HCT116 (cell line): ENCODE data around the gene EXD3. TPM values are rescaled to one million over a fixed set of nuclear protein-coding genes. Genes with fewer than 3 reads are reported as not detected.

Source experiments
- ATAC-seq: fragments of 200-7000 bp; cut with Tn5 transposase; 2 replicates; pipeline ENCODE4 v1.9.1; 2020; ENCODE audit warnings: mild to moderate bottlenecking, moderate library complexity
- BruUV-seq: library from RNA; stranded (reverse); fragments of 400-500 nt; replicated peaks from 2 replicates; lab custom pipeline; 2021; lab: Mats Ljungman, UMichigan
- CTCF ChIA-PET: fragments of 300-600 bp; sonication (Branson Sonifier 250); formaldehyde crosslinking; loops from one replicate; lab custom pipeline; 2021; ENCODE audit warnings: antibody characterized with exemption; lab: Charles Lee
- POLR2A ChIA-PET: fragments of 300-600, 350-600 bp; sonication (Branson Sonifier 250); formaldehyde crosslinking; loops from one replicate; lab custom pipeline; 2021; ENCODE audit warnings: antibody characterized with exemption; lab: Charles Lee
- RAD21 ChIA-PET, 2 experiments: fragments of 300-600 bp; sonication (Branson Sonifier 250); formaldehyde crosslinking; loops; one replicate each; lab custom pipeline; 2023; ENCODE audit warnings: low total read pairs in 2 of 2; ENCODE audit not compliant: uncharacterized antibody in 2 of 2, unreplicated experiment in 2 of 2, low non-redundant PET in 1 of 2; lab: Charles Lee
- DNase-seq: peaks from one replicate; pipeline ENCODE4 v3.0.0-alpha.2; 2010; ENCODE audit warnings: low read depth, low spot score
- H2AFZ ChIP-seq: fragments of 200-600 bp; shearing (Covaris generic), sonication (generic); 2 replicates; pipeline ENCODE4 v1.6.1; 2017; ENCODE audit warnings: low read depth, mixed run types, mixed read lengths, antibody characterized with exemption, low read length; ENCODE audit not compliant: poor library complexity, severe bottlenecking
- H3K27ac ChIP-seq: 2 replicates; pipeline ENCODE4 v1.5.1; 2012; ENCODE audit warnings: low read depth, low read length
- H3K27me3 ChIP-seq: fragments of 200-600 bp; sonication (generic); 2 replicates; pipeline ENCODE4 v1.6.1; 2016; ENCODE audit warnings: mixed run types, low read length, mixed read lengths; ENCODE audit not compliant: insufficient read depth
- H3K36me3 ChIP-seq, 2 experiments: fragments of 200-500 bp in 1 of 2; fragments of 200-600 bp in 1 of 2; sonication (Bioruptor generic) in 1 of 2; sonication (generic) in 1 of 2; 2 replicates each; pipeline versions ENCODE4 v1.5.1 to v1.6.1; 2014 to 2016; ENCODE audit warnings: low read length in 2 of 2, inconsistent platforms in 1 of 2, mixed read lengths in 1 of 2, mixed run types in 1 of 2; ENCODE audit not compliant: insufficient read depth in 2 of 2, control insufficient read depth in 1 of 2
- H3K4me1 ChIP-seq, 2 experiments: fragments of 200-600 bp in 1 of 2; sonication (generic) in 1 of 2; 2 replicates each; pipeline versions ENCODE4 v1.5.1 to v1.6.1; 2012 to 2017; ENCODE audit warnings: low read length in 2 of 2, inconsistent platforms in 1 of 2, mild to moderate bottlenecking in 1 of 2, mixed read lengths in 1 of 2, mixed run types in 1 of 2, moderate library complexity in 1 of 2; ENCODE audit not compliant: insufficient read depth in 2 of 2, control insufficient read depth in 1 of 2
- H3K4me2 ChIP-seq: fragments of 200-600 bp; sonication (generic); 2 replicates; pipeline ENCODE4 v1.6.1; 2017; ENCODE audit warnings: mixed run types, low read length, mixed read lengths
- H3K4me3 ChIP-seq, 2 experiments: fragments of 200-600 bp in 1 of 2; sonication (generic) in 1 of 2; replicated peaks in 1 of 2; 2 replicates each; pipeline ENCODE4 v1.5.1; 2011 to 2016; ENCODE audit warnings: low read length in 2 of 2, control low read depth in 1 of 2, low read depth in 1 of 2, mild to moderate bottlenecking in 1 of 2, mixed read lengths in 1 of 2, mixed run types in 1 of 2
- H3K79me2 ChIP-seq: fragments of 200-600 bp; sonication (generic); 2 replicates; pipeline ENCODE4 v1.6.1; 2017; ENCODE audit warnings: mild to moderate bottlenecking, mixed run types, low read length, moderate library complexity, mixed read lengths; ENCODE audit not compliant: insufficient read depth
- H3K9ac ChIP-seq: fragments of 200-600 bp; sonication (generic); 2 replicates; pipeline ENCODE4 v1.6.1; 2016; ENCODE audit warnings: low read length, mixed read lengths
- H3K9me2 ChIP-seq: fragments of 200-600 bp; sonication (generic), shearing (Covaris generic); 2 replicates; pipeline ENCODE4 v1.6.1; 2017; ENCODE audit warnings: mixed run types, mild to moderate bottlenecking, moderate library complexity; ENCODE audit not compliant: insufficient read depth
- H3K9me3 ChIP-seq, 2 experiments: fragments of 200-500 bp in 1 of 2; fragments of 200-600 bp in 1 of 2; sonication (Bioruptor generic) in 1 of 2; sonication (generic) in 1 of 2; 2 replicates each; pipeline ENCODE4 v1.6.1; 2014 to 2017; ENCODE audit warnings: low read length in 2 of 2, mixed read lengths in 2 of 2, inconsistent platforms in 1 of 2, low read depth in 1 of 2, mild to moderate bottlenecking in 1 of 2, mixed run types in 1 of 2, moderate library complexity in 1 of 2; ENCODE audit not compliant: control insufficient read depth in 1 of 2, insufficient read depth in 1 of 2
- H4K20me1 ChIP-seq: fragments of 200-600 bp; sonication (generic), shearing (Covaris generic); 2 replicates; pipeline ENCODE4 v1.6.1; 2017; ENCODE audit warnings: mixed run types, mild to moderate bottlenecking, moderate library complexity; ENCODE audit not compliant: insufficient read depth
- EGR1 ChIP-seq: IDR thresholded peaks from 2 replicates; pipeline ENCODE4 v1.6.1; 2012; ENCODE audit warnings: low read depth
- EZH2 ChIP-seq: fragments of 200-600 bp; sonication (generic); IDR thresholded peaks from 2 replicates; pipeline ENCODE4 v1.6.1; 2017; ENCODE audit warnings: antibody characterized with exemption, mixed run types
- FOSL1 ChIP-seq: IDR thresholded peaks from 2 replicates; pipeline ENCODE4 v1.6.1; 2012; ENCODE audit warnings: low read depth
- intact Hi-C: fragments of 100-400 bp; cut with micrococcal nuclease; formaldehyde crosslinking; loops from 2 replicates; pipeline ENCODE4 v1.10.0; 2022
- total RNA-seq: library from RNA; stranded (reverse); gene quantifications from one replicate; pipeline ENCODE4 v1.2.1, GENCODE V29; 2021; ENCODE audit not compliant: unreplicated experiment
- TF ChIP-seq, protein P1 (sequence below): IDR thresholded peaks from 2 replicates; pipeline ENCODE4 v1.6.1; 2012; ENCODE audit warnings: low read depth

Gene EXD3
- total RNA-seq, 1 experiment from 2014 or later: 25.4 TPM

DNA sequence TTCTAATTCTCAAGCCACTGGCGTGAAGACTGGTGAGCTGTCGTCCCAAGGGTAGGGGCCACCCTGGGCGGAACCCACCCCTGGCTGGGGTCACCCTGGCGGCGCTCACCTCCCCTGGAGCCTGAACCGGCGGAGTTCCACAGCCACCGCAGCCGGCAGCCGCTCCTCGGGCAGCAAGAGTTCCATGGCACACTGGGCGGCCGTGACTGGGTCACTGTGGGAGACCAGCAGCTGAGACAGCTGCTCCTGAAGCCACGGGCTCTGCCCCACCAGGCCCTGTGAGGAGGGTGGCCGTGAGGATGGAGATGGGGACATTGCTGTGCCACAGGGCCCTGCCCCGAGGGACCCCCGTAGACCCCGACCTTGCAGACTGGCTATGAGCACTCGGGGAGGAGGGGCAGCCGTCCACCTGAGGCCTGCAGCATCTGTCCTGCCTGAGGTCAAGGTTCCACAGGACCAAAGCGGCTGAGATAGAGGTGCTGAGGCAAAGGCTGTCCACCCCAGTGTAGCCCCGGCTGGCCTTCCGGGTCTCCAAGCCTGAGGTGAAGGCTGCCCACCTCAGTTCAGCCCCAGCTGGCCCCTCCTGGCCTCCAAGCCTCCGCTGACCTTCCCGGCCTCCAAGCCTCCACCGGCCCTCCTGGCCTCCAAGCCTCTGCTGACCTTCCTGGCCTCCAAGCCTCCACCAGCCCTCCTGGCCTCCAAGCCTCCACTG is 70.3 kb downstream of the EXD3 start:
- RAD21 ChIA-PET: no interaction called here
- H3K4me1 ChIP-seq: no peaks in the 10 kb centered on the region
- no peak overlapping the region for H3K9ac ChIP-seq
- no peaks in the 10 kb centered on the region for H3K27me3 ChIP-seq
- intact Hi-C loops: no loop called here
- peaks cover 8 to 10% of the 10 kb centered on the region in 2 experiments; a peak in 2 of 4 replicates for H3K9me3 ChIP-seq
- H3K27ac ChIP-seq: no peak overlapping the region
- ATAC-seq (no peak), DNase-seq (no peak)
- H3K4me2 ChIP-seq: no peak overlapping the region
- no peak overlapping the region for H3K4me3 ChIP-seq
- no peaks in the 10 kb centered on the region for H3K79me2 ChIP-seq
- H3K9me2 ChIP-seq: no peaks in the 10 kb centered on the region
- no peak overlapping the region for H2AFZ ChIP-seq
- no TSS peak for BruUV-seq
- no peaks in the 10 kb centered on the region for H3K36me3 ChIP-seq
- CTCF ChIA-PET: no interaction called here
- H4K20me1 ChIP-seq: no peaks in the 10 kb centered on the region
- TF ChIP-seq EZH2 (no peak), FOSL1 (no peak), EGR1 (no peak)
- POLR2A ChIA-PET: no interaction called here

DNA sequence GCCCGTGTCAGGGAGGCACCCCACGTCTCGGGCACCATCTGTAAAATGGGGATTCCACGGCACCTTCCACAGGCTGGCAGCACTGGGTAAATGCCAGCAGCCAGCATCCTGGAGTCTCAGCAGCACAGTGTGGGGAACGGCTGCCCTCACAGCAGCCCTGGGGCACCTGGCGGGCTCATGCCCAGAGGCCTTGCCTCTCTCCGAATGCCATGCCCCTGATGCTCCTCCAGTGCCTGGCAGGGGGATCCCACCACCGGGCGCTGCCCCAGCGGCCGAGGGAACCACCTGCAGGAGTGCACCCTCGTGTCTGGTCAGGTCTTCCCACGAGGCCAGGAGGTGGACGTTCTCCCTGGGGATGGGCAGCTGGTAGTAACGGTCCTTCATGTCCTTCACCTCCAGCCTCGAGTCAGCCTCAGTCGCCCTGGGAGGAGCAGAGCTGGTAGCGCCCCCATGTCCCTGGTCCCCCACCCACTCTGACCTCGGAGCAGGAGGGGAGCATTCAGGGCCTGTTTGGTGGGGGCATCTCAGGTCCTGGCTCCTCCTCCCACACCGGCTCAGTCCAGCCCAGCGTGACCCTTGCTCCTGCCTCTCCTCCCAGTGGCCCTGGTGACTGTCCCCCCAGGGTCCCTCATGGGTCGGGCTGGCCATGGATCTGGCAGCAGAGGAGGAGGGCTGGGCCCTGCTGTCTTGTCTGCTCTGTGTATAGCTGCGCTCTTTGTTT is 71.0 kb downstream of the EXD3 start:
- Histone ChIP-seq H3K9ac (no peak overlapping the region), H3K27ac (no peak overlapping the region), H3K36me3 (no peaks in the 10 kb centered on the region), H3K9me3 (peaks cover 4 to 7% of the 10 kb centered on the region in 2 experiments; a peak in 3 of 4 replicates), H4K20me1 (no peaks in the 10 kb centered on the region), H3K79me2 (no peaks in the 10 kb centered on the region), H3K4me1 (no peaks in the 10 kb centered on the region), H3K4me2 (no peak overlapping the region), H3K27me3 (no peaks in the 10 kb centered on the region), H2AFZ (no peak overlapping the region), H3K4me3 (no peak overlapping the region), H3K9me2 (no peaks in the 10 kb centered on the region)
- RAD21 ChIA-PET: no interaction called here
- CTCF ChIA-PET: no interaction called here
- POLR2A ChIA-PET: no interaction called here
- TF ChIP-seq, protein P1, sequence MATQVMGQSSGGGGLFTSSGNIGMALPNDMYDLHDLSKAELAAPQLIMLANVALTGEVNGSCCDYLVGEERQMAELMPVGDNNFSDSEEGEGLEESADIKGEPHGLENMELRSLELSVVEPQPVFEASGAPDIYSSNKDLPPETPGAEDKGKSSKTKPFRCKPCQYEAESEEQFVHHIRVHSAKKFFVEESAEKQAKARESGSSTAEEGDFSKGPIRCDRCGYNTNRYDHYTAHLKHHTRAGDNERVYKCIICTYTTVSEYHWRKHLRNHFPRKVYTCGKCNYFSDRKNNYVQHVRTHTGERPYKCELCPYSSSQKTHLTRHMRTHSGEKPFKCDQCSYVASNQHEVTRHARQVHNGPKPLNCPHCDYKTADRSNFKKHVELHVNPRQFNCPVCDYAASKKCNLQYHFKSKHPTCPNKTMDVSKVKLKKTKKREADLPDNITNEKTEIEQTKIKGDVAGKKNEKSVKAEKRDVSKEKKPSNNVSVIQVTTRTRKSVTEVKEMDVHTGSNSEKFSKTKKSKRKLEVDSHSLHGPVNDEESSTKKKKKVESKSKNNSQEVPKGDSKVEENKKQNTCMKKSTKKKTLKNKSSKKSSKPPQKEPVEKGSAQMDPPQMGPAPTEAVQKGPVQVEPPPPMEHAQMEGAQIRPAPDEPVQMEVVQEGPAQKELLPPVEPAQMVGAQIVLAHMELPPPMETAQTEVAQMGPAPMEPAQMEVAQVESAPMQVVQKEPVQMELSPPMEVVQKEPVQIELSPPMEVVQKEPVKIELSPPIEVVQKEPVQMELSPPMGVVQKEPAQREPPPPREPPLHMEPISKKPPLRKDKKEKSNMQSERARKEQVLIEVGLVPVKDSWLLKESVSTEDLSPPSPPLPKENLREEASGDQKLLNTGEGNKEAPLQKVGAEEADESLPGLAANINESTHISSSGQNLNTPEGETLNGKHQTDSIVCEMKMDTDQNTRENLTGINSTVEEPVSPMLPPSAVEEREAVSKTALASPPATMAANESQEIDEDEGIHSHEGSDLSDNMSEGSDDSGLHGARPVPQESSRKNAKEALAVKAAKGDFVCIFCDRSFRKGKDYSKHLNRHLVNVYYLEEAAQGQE: no peak
- ATAC-seq (no peak), DNase-seq (no peak)
- BruUV-seq: no TSS peak
- intact Hi-C loops: no loop called here
